Skin epidermis (tissue), 12 donors: Measurements from ENCODE around the gene MBOAT7.
"Not testable (repeated sequence)": the region's sequence is repeated elsewhere in the genome, so short reads cannot be mapped to it uniquely, and the experiment has no call there.

Experiments
- H3K27ac ChIP-seq, 21 experiments: fragments of 200-600 bp; sonication (generic) in 11 of 21; one replicate each; pipeline ENCODE4 v1.5.0; 2020; ENCODE audit warnings: mild to moderate bottlenecking in 3 of 21, inconsistent platforms in 2 of 21, moderate library complexity in 2 of 21
- H3K4me3 ChIP-seq, 7 experiments: fragments of 200-600 bp; sonication (generic) in 2 of 7; one replicate each; pipeline ENCODE4 v1.5.0; 2020; ENCODE audit warnings: inconsistent platforms in 2 of 7, mild to moderate bottlenecking in 2 of 7, moderate library complexity in 1 of 7

Gene MBOAT7

DNA sequence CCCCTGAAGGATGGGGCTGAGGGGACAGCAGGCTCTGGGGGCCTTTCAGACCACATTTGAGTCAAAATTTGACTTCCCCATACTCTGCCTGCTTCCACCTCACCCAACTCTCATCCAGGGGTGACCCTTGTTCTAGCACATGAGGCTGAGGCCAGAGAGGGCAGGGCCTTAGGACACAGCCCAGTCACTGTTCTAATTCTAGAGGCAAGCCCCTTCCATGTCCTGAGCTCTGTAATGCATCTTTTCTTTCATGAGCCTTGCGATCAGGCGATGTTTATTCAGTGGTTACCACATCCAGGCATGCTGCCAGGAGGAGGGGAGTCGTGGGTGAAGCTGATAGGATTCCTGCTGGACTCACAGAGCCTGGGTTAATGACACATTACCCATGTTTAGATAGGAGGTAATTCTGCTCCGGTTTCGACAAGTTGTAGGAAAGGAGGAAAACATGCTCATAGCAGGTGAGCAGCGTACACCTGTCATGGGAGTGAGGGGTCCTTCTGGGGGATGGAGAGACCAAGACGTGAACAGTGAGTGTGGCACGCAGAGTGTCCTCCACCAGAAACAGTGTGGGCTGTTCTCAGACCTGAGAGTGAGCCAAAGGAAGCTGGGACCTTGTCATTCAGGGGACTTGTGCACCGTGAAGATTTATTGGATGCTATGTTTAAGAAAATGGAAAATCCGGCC is 20.6 kb upstream of the MBOAT7 start:
- Histone ChIP-seq H3K4me3 (no peak overlapping the region), H3K27ac (peak overlapping the region in 20 of 21 experiments; percentile 26 to 88 (median 60))

DNA sequence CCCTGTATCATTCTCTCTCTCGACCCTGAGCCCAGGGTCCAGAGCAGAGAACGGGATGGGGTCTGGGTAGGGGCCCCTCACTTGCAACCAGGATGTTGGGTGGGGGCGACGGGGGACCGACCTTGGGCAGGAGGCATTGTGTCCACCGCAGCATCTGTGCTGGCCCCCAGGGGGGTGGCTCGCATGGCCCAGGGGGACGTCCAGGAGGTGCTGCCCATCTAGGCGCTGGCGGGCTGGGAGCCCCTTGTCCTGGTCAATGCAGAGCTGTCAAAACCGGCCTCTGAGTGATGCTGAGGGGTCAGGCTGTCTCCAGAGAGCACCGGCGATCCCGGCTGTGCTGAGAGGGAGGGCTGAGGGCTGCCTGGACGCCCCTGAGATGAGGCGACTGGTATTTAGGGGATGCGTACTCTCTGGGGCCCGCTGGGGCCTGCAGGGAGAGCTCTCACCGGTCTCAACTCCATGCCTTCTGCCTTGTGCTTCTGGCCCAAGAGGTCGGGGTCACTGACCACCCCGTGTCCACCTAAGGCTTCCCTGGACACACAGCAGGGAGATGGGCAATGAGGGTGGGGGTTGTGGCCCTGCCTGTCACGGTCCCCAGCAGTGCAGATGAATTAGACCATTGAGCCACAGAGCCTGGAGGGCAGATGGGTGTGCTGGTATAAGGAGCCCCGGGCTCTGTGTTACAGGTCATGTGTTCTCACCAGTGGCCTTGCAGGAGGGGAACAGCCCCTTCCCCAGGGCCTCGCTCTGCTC is 19.9 kb upstream of the MBOAT7 start:
- Histone ChIP-seq H3K27ac (peak overlapping the region in 20 of 21 experiments; percentile 26 to 88 (median 60)), H3K4me3 (no peak overlapping the region)

DNA sequence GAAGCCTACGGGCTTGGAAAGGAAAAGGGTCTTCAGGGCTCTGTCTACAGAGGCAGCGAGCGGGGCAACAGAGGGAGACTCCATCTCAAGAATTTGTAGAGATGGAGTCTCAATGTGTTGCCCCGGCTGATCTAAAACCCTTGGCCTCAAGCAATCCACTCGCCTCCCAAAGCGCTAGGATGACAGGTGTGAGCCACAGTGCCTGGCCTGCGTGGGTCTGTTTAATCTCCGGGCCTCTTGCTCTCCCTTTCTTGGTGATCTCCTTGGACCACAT is 19.3 kb upstream of the MBOAT7 start:
- peak overlapping the region in 19 of 21 experiments; percentile 13 to 88 (median 62) for H3K27ac ChIP-seq
- no peak overlapping the region for H3K4me3 ChIP-seq

DNA sequence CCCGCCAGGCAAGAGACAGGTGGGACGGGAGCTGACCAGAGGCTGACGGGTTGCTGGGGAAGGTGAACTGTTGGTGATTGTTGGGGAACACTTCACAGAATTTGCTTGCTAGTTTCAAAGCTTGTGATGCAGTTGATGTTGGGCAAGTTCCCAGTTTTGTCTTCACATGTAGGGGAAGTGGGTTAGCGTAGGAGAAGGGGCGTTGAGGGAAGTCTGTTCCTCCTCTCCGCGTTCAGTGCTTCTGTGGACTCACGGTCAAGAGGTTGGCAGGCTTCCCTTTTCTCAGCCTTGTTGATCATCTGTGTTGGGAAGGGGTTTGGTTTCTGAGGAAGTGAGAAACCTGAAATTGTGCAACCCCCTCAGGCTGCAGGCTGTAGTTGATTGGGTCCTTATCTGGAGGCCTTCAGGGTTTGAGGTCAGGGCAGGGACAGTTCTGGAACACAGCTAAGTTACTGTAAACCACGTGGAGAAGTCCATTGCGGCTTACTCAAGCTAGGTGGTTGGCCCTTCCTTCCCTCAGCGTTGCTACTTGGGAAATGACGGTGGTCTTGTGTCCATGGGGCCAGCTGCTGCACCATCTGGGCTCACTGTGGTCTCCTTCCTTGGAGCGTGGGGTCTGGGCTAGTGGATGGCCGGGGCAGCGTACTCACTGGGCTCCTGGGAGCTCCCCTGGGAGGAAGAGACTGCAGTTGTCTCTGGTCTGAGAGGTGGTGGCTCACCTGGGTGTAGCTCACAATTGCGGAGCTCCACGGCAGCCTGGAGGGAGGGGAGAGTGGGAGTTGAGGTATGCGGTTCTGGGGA is 18.8 kb upstream of the MBOAT7 start:
- no peak overlapping the region for H3K4me3 ChIP-seq
- peak overlapping the region; percentile 13 to 88 (median 63) for H3K27ac ChIP-seq

- no peak overlapping the region for H3K4me3 ChIP-seq
- H3K27ac ChIP-seq, result peak overlapping the region in 20 of 21 experiments; percentile 12 to 87 (median 62)
Observed at GRCh38 chr19:54207676-54207982, 18.2 kb upstream of the MBOAT7 start.

GRCh38 chr19:54207193-54207592 is 17.8 kb upstream of the MBOAT7 start:
- Histone ChIP-seq H3K4me3 (peak overlapping the region in 1 of 7 experiments; percentile 11), H3K27ac (peak overlapping the region in 20 of 21 experiments; percentile 12 to 87 (median 62))

GRCh38 chr19:54206831-54207177 is 17.4 kb upstream of the MBOAT7 start:
- Histone ChIP-seq H3K27ac (peak overlapping the region in 18 of 21 experiments; percentile 12 to 87 (median 61)), H3K4me3 (peak overlapping the region in 1 of 7 experiments; percentile 11)

GRCh38 chr19:54206030-54206830 is 16.9 kb upstream of the MBOAT7 start:
- Histone ChIP-seq H3K27ac (peak overlapping the region in 13 of 21 experiments; percentile 12 to 87 (median 70)), H3K4me3 (peak overlapping the region in 1 of 7 experiments; percentile 11)

DNA sequence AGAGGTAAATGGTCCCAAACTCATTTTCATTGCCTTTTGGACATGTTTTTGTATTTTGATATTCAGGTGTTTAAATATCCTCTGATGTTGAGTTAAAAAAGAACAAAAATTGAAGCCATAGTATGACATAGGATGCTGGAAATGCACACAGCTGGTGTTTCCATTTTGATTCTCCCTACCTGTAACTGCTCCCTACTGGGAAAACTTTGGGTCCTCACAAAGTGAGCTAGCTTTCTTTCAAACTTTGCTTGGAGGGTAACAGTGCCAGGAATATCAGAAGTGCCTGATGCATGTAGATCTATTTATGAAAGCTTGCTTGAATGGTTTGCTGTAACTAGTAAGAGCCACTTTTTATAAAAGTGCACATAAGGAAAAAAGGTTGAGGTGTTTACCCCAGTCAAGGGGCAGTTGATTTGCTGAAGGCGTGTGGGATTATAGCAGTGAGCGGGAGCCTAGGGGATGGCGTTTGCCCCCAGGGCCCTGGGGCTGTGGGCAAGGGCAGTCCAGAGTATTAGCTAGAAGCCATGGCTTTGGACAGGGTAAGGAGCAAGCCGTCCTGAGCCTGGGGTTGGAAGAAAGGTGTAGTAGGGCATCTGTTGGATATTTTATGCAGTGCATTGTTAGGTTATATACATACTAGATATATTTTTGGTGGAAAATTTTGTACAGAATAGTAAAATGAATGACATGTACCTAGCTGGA is 15.5 kb upstream of the MBOAT7 start:
- peak overlapping the region in 1 of 7 experiments; percentile 2 for H3K4me3 ChIP-seq
- H3K27ac ChIP-seq, result peak overlapping the region in 1 of 21 experiments; percentile 46

- H3K4me3 ChIP-seq, result peak overlapping the region in 1 of 7 experiments; percentile 49
- H3K27ac ChIP-seq, result peak overlapping the region in 2 of 21 experiments; percentile 14 to 18
Observed at GRCh38 chr19:54203151-54203611, 13.8 kb upstream of the MBOAT7 start.

GRCh38 chr19:54201980-54202379 is 12.6 kb upstream of the MBOAT7 start:
- Histone ChIP-seq H3K4me3 (peak overlapping the region in 6 of 7 experiments; percentile 49 to 72 (median 62)), H3K27ac (peak overlapping the region in 8 of 21 experiments; percentile 88 to 97 (median 92))

DNA sequence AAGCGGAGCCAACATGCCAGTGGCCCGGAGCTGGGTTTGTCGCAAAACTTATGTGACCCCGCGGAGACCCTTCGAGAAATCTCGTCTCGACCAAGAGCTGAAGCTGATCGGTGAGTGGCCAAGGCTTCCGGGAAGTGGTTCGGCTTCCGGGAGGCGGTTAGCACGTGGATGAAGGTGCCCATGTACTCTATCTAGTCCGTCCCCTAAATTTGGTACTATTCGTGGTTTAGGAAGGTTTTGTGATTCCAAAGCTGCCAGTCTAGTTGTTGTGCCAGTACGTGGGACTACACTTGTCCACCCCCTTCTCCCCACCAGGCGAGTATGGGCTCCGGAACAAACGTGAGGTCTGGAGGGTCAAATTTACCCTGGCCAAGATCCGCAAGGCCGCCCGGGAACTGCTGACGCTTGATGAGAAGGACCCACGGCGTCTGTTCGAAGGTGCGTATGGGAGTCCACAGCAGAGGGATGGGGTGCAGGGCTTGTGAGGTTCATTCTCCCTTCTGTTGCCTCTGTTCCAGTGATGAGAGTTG is 11.9 kb upstream of the MBOAT7 start:
- H3K4me3 ChIP-seq, result peak overlapping the region; percentile 49 to 72 (median 59)
- H3K27ac ChIP-seq, result peak overlapping the region; percentile 47 to 97 (median 90)

GRCh38 chr19:54199401-54199800 is 10.0 kb upstream of the MBOAT7 start:
- H3K4me3 ChIP-seq, result no peak overlapping the region
- peak overlapping the region in 3 of 21 experiments; percentile 88 to 95 (median 94) for H3K27ac ChIP-seq

DNA sequence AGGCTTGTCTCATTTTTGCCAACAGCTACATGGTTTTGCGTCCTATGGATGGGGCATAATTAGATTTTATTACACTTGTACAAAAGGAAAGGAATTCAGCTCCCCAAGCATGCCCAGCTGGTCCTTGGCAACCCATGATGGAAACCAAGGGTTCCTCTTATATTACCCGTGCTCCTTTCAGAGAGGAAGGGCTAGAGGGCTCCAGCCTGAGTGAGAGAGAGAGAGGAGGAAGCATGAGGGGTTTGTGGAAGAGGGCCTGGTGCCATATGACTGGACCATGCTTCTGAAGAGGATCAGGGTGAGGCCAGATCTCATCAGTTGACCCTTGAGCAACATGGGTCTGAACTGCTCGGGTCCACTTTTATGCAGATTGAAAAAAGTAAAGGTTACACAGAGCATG is 7.7 kb upstream of the MBOAT7 start:
- H3K4me3 ChIP-seq, result no peak overlapping the region
- no peak overlapping the region for H3K27ac ChIP-seq

DNA sequence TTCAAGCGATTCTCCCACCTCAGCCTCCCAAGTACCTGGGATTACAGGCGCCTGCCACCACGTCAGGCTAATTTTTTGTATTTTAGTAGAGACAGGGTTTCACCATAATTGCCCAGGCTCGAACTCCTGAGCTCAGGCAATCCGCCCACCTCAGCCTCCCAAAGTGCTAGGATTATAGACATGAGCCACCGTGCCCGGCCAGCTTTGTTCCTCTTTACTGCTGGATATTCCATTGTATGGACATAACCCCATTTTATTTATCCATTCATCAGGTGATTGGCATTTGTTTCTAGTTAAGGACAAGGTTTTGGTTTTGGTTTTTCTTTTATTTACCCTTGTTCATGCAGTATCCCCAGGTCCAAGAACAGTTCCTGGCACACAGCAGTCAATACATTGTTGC is 7.2 kb upstream of the MBOAT7 start:
- Histone ChIP-seq H3K27ac (no peak overlapping the region), H3K4me3 (no peak overlapping the region)

DNA sequence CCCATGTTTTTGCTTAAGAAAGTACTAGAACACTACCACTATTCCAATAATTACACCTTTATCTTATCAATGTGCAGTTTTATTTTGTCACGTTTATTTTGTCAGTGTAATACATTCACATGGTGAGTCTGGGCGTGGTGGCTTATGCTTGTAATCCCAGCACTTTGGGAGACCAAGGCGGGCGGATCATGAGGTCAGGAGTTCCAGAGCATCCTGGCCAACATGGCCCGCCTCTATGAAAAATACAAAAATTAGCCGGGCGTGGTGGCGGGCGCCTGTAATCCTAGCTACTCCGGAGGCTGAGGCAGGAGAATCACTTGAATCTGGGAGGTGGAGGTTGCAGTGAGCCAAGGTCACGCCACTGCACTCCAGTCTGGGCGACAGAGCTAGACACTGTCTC is 5.1 kb upstream of the MBOAT7 start:
- H3K27ac ChIP-seq, result not testable (repeated sequence)

DNA sequence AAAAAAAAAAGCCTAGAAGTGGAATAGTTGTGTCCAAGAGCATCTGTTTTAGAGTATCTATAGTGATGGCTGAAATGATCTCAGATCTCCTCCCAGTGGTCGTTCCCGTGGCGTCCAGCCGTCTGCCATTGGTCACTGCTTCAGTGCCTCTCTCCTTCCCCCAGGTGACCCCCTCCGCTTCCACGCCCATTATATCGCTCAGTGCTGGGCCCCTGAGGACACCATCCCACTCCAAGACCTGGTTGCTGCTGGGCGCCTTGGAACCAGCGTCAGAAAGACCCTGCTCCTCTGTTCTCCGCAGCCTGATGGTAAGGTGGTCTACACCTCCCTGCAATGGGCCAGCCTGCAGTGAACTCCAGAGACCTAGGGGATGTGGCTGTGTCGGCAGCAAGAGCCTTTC is 3.6 kb upstream of the MBOAT7 start:
- Histone ChIP-seq H3K4me3 (no peak overlapping the region), H3K27ac (no peak overlapping the region)

More for the DNA sequence above, 5.1 kb upstream of the MBOAT7 start:
- not testable (repeated sequence) for H3K4me3 ChIP-seq

DNA sequence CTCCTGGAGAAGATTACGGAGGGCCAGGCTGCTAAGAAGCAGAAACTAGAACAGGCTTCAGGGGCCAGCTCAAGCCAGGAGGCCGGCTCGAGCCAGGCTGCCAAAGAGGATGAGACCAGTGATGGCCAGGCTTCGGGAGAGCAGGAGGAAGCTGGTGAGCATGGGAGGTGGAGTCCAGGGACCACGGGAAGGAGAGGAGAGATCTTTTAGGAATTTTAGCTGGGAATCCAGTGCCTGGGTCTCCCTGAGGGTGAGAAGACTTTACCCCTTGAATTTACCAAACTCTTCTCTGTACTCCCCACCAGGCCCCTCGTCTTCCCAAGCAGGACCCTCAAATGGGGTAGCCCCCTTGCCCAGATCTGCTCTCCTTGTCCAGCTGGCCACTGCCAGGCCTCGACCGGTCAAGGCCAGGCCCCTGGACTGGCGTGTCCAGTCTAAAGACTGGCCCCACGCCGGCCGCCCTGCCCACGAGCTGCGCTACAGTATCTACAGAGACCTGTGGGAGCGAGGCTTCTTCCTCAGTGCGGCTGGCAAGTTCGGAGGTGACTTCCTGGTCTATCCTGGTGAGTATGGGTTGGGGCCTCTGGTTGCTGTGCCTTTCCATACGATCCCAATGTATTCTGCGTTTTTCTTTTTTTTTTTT is 2.6 kb upstream of the MBOAT7 start:
- Histone ChIP-seq H3K27ac (peak overlapping the region; percentile 3 to 100 (median 96)), H3K4me3 (peak overlapping the region; percentile 76 to 97 (median 86))
